Measurements from ENCODE around the gene RBM20. TPM values are rescaled to one million over a fixed set of nuclear protein-coding genes. Genes with fewer than 3 reads are reported as not detected.
A peak's percentile ranks its signal among the peaks of the same experiment; 100 is the strongest.

The RBM20 gene
- total RNA-seq, 1 experiment from 2014 or later = 0.17 TPM

DNA sequence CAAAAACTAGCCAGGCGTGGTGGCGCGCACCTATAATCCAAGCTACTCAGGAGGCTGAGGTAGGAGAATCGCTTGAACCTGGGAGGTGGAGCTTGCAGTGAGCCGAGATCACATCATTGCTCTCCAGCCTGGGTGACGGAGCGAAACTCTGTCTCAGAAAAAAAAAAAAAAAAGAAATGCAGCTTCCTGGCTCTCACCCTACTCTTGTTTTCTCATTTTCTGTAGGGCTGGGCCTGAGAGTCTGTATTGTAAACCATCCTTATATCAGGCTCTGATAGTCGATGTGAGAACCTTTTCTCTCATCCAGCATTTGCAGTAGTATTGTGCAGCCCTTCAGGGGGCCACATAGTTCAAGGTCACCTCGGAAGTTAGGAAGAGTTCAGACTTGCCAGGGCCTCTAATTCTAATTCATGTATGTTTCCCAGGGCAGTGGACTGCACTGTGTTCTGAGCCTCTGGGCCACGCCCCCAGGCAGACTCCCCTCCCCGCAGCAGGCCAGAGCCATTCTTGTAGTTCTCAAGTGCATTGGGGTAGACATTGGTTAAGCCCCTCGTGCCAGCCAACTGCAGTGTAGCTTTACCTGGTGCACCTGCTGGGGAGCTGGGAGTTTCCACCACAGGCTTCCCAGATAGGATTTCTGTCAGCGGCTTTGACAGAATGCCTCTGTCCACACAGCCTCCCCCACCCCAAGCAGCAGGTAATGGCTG is 189.3 kb downstream of the RBM20 start:
- WGBS (ENCODE audit: extremely low coverage, insufficient read length, low lambda C conversion rate) = no CpG with 5 or more reads among the region's 13 CpGs

More for the DNA sequence above, 189.3 kb downstream of the RBM20 start:
- Histone ChIP-seq H3K23ac (ENCODE audit: insufficient read length, low read depth, low read length) (no peak overlapping the region), H2BK5ac (ENCODE audit: insufficient read length, low read length) (no peak overlapping the region), H3K4me2 (ENCODE audit: insufficient read depth, insufficient read length, low read length) (no peak overlapping the region), H3K27me3 (ENCODE audit: insufficient read depth, low read length) (no peaks in the 10 kb centered on the region), H3K18ac (ENCODE audit: insufficient read length, low read depth, low read length) (no peak overlapping the region), H3K4ac (ENCODE audit: low read depth, low read length) (no peak overlapping the region), H4K8ac (replicated peaks; ENCODE audit: insufficient read length, low read depth, low read length) (no peak overlapping the region), H3K9ac (ENCODE audit: extremely low read depth, insufficient read length, low read length) (no peak overlapping the region), H3K79me2 (ENCODE audit: insufficient read depth, low read length) (no peaks in the 10 kb centered on the region), H3K79me1 (ENCODE audit: insufficient read depth, low read depth, low read length, poor library complexity, severe bottlenecking) (no peaks in the 10 kb centered on the region), H3K4me1 (ENCODE audit: insufficient read depth, low read length) (no peaks in the 10 kb centered on the region), H3K23me2 (ENCODE audit: insufficient read length, low read depth, low read length, poor library complexity, severe bottlenecking) (no peaks in the 10 kb centered on the region), H3K9me3 (ENCODE audit: control insufficient read depth, low read depth, low read length) (no peaks in the 10 kb centered on the region), H2BK12ac (ENCODE audit: insufficient read length, low read depth, low read length) (no peak overlapping the region), H3T11ph (ENCODE audit: low read length) (no peak overlapping the region), H4K5ac (ENCODE audit: insufficient read length, low read depth, low read length) (no peak overlapping the region), H4K91ac (ENCODE audit: insufficient read length, low read depth, low read length) (no peak overlapping the region), H2BK120ac (ENCODE audit: low read depth, low read length, poor library complexity, severe bottlenecking) (no peak overlapping the region), H3K56ac (ENCODE audit: insufficient read length, low read depth, low read length) (no peak overlapping the region), H3K27ac (ENCODE audit: insufficient read length, low read depth, low read length) (no peak overlapping the region), H2BK15ac (ENCODE audit: low read depth, low read length) (no peak overlapping the region), H4K20me1 (ENCODE audit: control insufficient read depth, insufficient read depth, insufficient read length) (no peaks in the 10 kb centered on the region), H2AFZ (ENCODE audit: low read length) (no peak overlapping the region), H3K14ac (ENCODE audit: insufficient read depth, low read length) (no peak overlapping the region), H2BK20ac (ENCODE audit: low read depth, low read length, poor library complexity, severe bottlenecking) (no peak overlapping the region), H2AK5ac (ENCODE audit: insufficient read length, low read length) (no peak overlapping the region)
- no peaks in the 10 kb centered on the region for H3K36me3 Mint-ChIP-seq (ENCODE audit: insufficient read depth in 1 of 3, low read depth in 3 of 3)
- H3K27ac Mint-ChIP-seq = peak overlapping the region in 1 of 3 experiments; percentile 44; a peak in 1 of 7 replicates
- no peaks in the 10 kb centered on the region for H3K9me3 Mint-ChIP-seq
- TF ChIP-seq, protein P1, sequence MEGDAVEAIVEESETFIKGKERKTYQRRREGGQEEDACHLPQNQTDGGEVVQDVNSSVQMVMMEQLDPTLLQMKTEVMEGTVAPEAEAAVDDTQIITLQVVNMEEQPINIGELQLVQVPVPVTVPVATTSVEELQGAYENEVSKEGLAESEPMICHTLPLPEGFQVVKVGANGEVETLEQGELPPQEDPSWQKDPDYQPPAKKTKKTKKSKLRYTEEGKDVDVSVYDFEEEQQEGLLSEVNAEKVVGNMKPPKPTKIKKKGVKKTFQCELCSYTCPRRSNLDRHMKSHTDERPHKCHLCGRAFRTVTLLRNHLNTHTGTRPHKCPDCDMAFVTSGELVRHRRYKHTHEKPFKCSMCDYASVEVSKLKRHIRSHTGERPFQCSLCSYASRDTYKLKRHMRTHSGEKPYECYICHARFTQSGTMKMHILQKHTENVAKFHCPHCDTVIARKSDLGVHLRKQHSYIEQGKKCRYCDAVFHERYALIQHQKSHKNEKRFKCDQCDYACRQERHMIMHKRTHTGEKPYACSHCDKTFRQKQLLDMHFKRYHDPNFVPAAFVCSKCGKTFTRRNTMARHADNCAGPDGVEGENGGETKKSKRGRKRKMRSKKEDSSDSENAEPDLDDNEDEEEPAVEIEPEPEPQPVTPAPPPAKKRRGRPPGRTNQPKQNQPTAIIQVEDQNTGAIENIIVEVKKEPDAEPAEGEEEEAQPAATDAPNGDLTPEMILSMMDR (conservative IDR thresholded peaks at IDR 0.05) = no peak
- no peak overlapping the region for H3K4me3 Mint-ChIP-seq
- H3K27me3 Mint-ChIP-seq (ENCODE audit: low read depth) = no peaks in the 10 kb centered on the region
- H3K4me1 Mint-ChIP-seq = peaks cover 20 to 25% of the 10 kb centered on the region in 2 experiments
- DNase-seq = no peak
